MM.1S (cell line): ENCODE measurements around the gene CIITA.
A peak's percentile ranks its signal among the peaks of the same experiment; 100 is the strongest.

Experiments
- DNase-seq: peaks from one replicate; pipeline ENCODE4 v3.0.0-alpha.2; 2015
- H2AFZ ChIP-seq: fragments of 300-600 bp; sonication (generic); 2 replicates; pipeline ENCODE4 v1.6.0; 2016; ENCODE audit warnings: antibody characterized with exemption, low read length
- H3F3A ChIP-seq: fragments of 300-600 bp; sonication (generic); 2 replicates; pipeline ENCODE4 v1.6.1; 2016; ENCODE audit warnings: mild to moderate bottlenecking, antibody characterized with exemption, low read length, moderate library complexity, mixed read lengths; ENCODE audit not compliant: insufficient read depth
- H3K27ac ChIP-seq: fragments of 300-600 bp; sonication (generic); 2 replicates; pipeline ENCODE4 v1.5.1; 2016; ENCODE audit warnings: mild to moderate bottlenecking, low read length
- H3K27me3 ChIP-seq: fragments of 300-600 bp; sonication (generic); replicated peaks from 2 replicates; pipeline ENCODE4 v1.6.0; 2016; ENCODE audit warnings: low read length; ENCODE audit not compliant: insufficient read depth
- H3K36me3 ChIP-seq: fragments of 300-600 bp; sonication (generic); replicated peaks from 2 replicates; pipeline ENCODE4 v1.6.1; 2016; ENCODE audit warnings: mild to moderate bottlenecking, low read length, mixed read lengths; ENCODE audit not compliant: insufficient read depth
- H3K4me1 ChIP-seq: fragments of 300-600 bp; sonication (generic); 2 replicates; pipeline ENCODE4 v1.6.1; 2016; ENCODE audit warnings: low read length, mixed read lengths
- H3K4me2 ChIP-seq: fragments of 300-600 bp; sonication (generic); 2 replicates; pipeline ENCODE4 v1.6.0; 2016; ENCODE audit warnings: low read depth, low read length
- H3K4me3 ChIP-seq: fragments of 300-600 bp; sonication (generic); 2 replicates; pipeline ENCODE4 v1.5.1; 2016; ENCODE audit warnings: low read length, mixed read lengths
- H3K79me2 ChIP-seq: fragments of 300-600 bp; sonication (generic); 2 replicates; pipeline ENCODE4 v1.6.1; 2016; ENCODE audit warnings: mixed run types, low read length, mixed read lengths
- H3K9ac ChIP-seq: fragments of 300-600 bp; sonication (generic); 2 replicates; pipeline ENCODE4 v1.6.1; 2016; ENCODE audit warnings: low read length, mixed read lengths
- H3K9me2 ChIP-seq: fragments of 300-600 bp; sonication (generic); replicated peaks from 2 replicates; pipeline ENCODE4 v1.6.1; 2016; ENCODE audit warnings: mild to moderate bottlenecking, low read length, mixed read lengths; ENCODE audit not compliant: insufficient read depth
- H3K9me3 ChIP-seq: fragments of 300-600 bp; sonication (generic); replicated peaks from 2 replicates; pipeline ENCODE4 v1.6.1; 2016; ENCODE audit warnings: mild to moderate bottlenecking, low read length, mixed read lengths; ENCODE audit not compliant: insufficient read depth
- H4K20me1 ChIP-seq: fragments of 300-600 bp; sonication (generic); 2 replicates; pipeline ENCODE4 v1.6.1; 2016; ENCODE audit warnings: mild to moderate bottlenecking, low read length, moderate library complexity, mixed read lengths; ENCODE audit not compliant: insufficient read depth
- CTCF ChIP-seq: fragments of 300-600 bp; sonication (generic); IDR thresholded peaks from 2 replicates; pipeline ENCODE4 v1.5.1; 2016; ENCODE audit warnings: antibody characterized with exemption, low read length, mixed read lengths
- EZH2 ChIP-seq: fragments of 300-600 bp; sonication (generic); optimal IDR thresholded peaks from 2 replicates; pipeline ENCODE3; 2017; ENCODE audit warnings: low read depth, mild to moderate bottlenecking, antibody characterized with exemption, low read length, mixed read lengths
- EZH2phosphoT487 ChIP-seq: fragments of 300-600 bp; sonication (generic); IDR thresholded peaks from 2 replicates; pipeline ENCODE4 v1.6.1; 2018; ENCODE audit warnings: antibody characterized with exemption, low read length

Gene CIITA

GRCh38 chr16:10868596-10869469 is 8.2 kb upstream of the CIITA start:
- Histone ChIP-seq H3K4me1 (peaks cover 32% of the 10 kb centered on the region), H3K9ac (peak overlapping the region; percentile 37; the same call in 1 of the 2 replicates)

GRCh38 chr16:10870137-10870776 is 6.7 kb upstream of the CIITA start:
- no peaks in the 10 kb centered on the region for H3K27me3 ChIP-seq
- H2AFZ ChIP-seq: no peak overlapping the region
- no peaks in the 10 kb centered on the region for H4K20me1 ChIP-seq
- H3K9me2 ChIP-seq: no peaks in the 10 kb centered on the region
- H3K9ac ChIP-seq: no peak overlapping the region
- no peak for DNase-seq
- H3K4me3 ChIP-seq: no peak overlapping the region
- TF ChIP-seq CTCF: no peak
- no peak for TF ChIP-seq EZH2
- TF ChIP-seq EZH2phosphoT487: no peak
- no peaks in the 10 kb centered on the region for H3K36me3 ChIP-seq
- peaks cover 35% of the 10 kb centered on the region for H3K4me1 ChIP-seq
- H3K4me2 ChIP-seq: no peak overlapping the region
- no peaks in the 10 kb centered on the region for H3K9me3 ChIP-seq
- no peak overlapping the region for H3K27ac ChIP-seq
- no peaks in the 10 kb centered on the region for H3K79me2 ChIP-seq
- peaks cover 20% of the 10 kb centered on the region for H3F3A ChIP-seq

More at GRCh38 chr16:10868596-10869469, 8.2 kb upstream of the CIITA start:
- peak overlapping the region; percentile 69 for H2AFZ ChIP-seq
- H3K27ac ChIP-seq: peak overlapping the region; percentile 41; the same call in 1 of the 2 replicates
- H3K9me2 ChIP-seq: no peaks in the 10 kb centered on the region
- H3K9me3 ChIP-seq: no peaks in the 10 kb centered on the region
- H3K27me3 ChIP-seq: no peaks in the 10 kb centered on the region
- no peaks in the 10 kb centered on the region for H4K20me1 ChIP-seq
- TF ChIP-seq EZH2: no peak
- TF ChIP-seq CTCF: no peak
- no peak for TF ChIP-seq EZH2phosphoT487
- peaks cover 20% of the 10 kb centered on the region for H3F3A ChIP-seq
- H3K4me3 ChIP-seq: peak overlapping the region; percentile 61
- H3K36me3 ChIP-seq: no peaks in the 10 kb centered on the region
- peak; percentile 59 for DNase-seq
- H3K4me2 ChIP-seq: peak overlapping the region; percentile 92
- no peaks in the 10 kb centered on the region for H3K79me2 ChIP-seq

- H4K20me1 ChIP-seq: no peaks in the 10 kb centered on the region
- H3K79me2 ChIP-seq: no peaks in the 10 kb centered on the region
- H3F3A ChIP-seq: peaks cover 20% of the 10 kb centered on the region
- no peaks in the 10 kb centered on the region for H3K9me2 ChIP-seq
- H3K4me3 ChIP-seq: no peak overlapping the region
- H3K27me3 ChIP-seq: no peaks in the 10 kb centered on the region
- no peak for DNase-seq
- H3K4me1 ChIP-seq: peaks cover 40% of the 10 kb centered on the region
- TF ChIP-seq EZH2phosphoT487: no peak
- TF ChIP-seq EZH2: no peak
- no peak for TF ChIP-seq CTCF
- H3K27ac ChIP-seq: no peak overlapping the region
- H2AFZ ChIP-seq: no peak overlapping the region
- H3K9me3 ChIP-seq: no peaks in the 10 kb centered on the region
- no peaks in the 10 kb centered on the region for H3K36me3 ChIP-seq
- no peak overlapping the region for H3K9ac ChIP-seq
- H3K4me2 ChIP-seq: no peak overlapping the region
Measured at GRCh38 chr16:10870808-10871156, 6.2 kb upstream of the CIITA start.
